ENCODE results near the gene SLC17A7. TPM values are rescaled to one million over a fixed set of nuclear protein-coding genes. Genes with fewer than 3 reads are reported as not detected.
"Not testable (repeated sequence)": the region's sequence is repeated elsewhere in the genome, so short reads cannot be mapped to it uniquely, and the experiment has no call there.

The SLC17A7 gene
- total RNA-seq, 1 experiment from 2014 or later = 7.0 TPM

GRCh38 chr19:49447485-49448431, 6.4 kb upstream of the SLC17A7 start:
- DNase-seq (ENCODE audit: low spot score) = no peak
- in situ Hi-C loops (cut with HindIII; ENCODE audit: low sequenced_read_pairs) = no loop called here

GRCh38 chr19:49445997-49446396, 4.7 kb upstream of the SLC17A7 start:
- no peak for DNase-seq (ENCODE audit: low spot score)
- in situ Hi-C loops (cut with HindIII; ENCODE audit: low sequenced_read_pairs) = no loop called here

GRCh38 chr19:49444100-49444700, 2.9 kb upstream of the SLC17A7 start:
- in situ Hi-C loops (cut with HindIII; ENCODE audit: low sequenced_read_pairs); DNase-seq (ENCODE audit: low spot score): not testable (repeated sequence)

GRCh38 chr19:49443366-49444099, 2.2 kb upstream of the SLC17A7 start:
- in situ Hi-C loops (cut with HindIII; ENCODE audit: low sequenced_read_pairs) = no loop called here
- DNase-seq (ENCODE audit: low spot score) = peak; percentile 100

- in situ Hi-C loops (cut with HindIII; ENCODE audit: low sequenced_read_pairs) = no loop called here
- peak; percentile 86 for DNase-seq (ENCODE audit: low spot score)
These were observed 1.5 kb upstream of the SLC17A7 start for GRCh38 chr19:49442771-49443365.

- in situ Hi-C loops (cut with HindIII; ENCODE audit: low sequenced_read_pairs) = no loop called here
- DNase-seq (ENCODE audit: low spot score) = peak; percentile 87
These were observed 1.0 kb upstream of the SLC17A7 start for GRCh38 chr19:49442354-49442753.

GRCh38 chr19:49441960-49442350, 628 bp upstream of the SLC17A7 start:
- in situ Hi-C loops (cut with HindIII; ENCODE audit: low sequenced_read_pairs) = no loop called here
- DNase-seq (ENCODE audit: low spot score) = no peak

- DNase-seq (ENCODE audit: low spot score) = peak; percentile 61
- in situ Hi-C loops (cut with HindIII; ENCODE audit: low sequenced_read_pairs) = no loop called here
These were observed 703 bp downstream of the SLC17A7 start for GRCh38 chr19:49440439-49441209.

GRCh38 chr19:49439836-49440235, 1.5 kb downstream of the SLC17A7 start:
- no peak for DNase-seq (ENCODE audit: low spot score)
- in situ Hi-C loops (cut with HindIII; ENCODE audit: low sequenced_read_pairs) = no loop called here

- DNase-seq (ENCODE audit: low spot score) = peak; percentile 77
- in situ Hi-C loops (cut with HindIII; ENCODE audit: low sequenced_read_pairs) = no loop called here
These were observed 3.1 kb downstream of the SLC17A7 start for GRCh38 chr19:49438261-49438660.

GRCh38 chr19:49437231-49437630, 4.1 kb downstream of the SLC17A7 start:
- DNase-seq (ENCODE audit: low spot score) = peak; percentile 94
- in situ Hi-C loops (cut with HindIII; ENCODE audit: low sequenced_read_pairs) = no loop called here

GRCh38 chr19:49436381-49437017, 4.8 kb downstream of the SLC17A7 start:
- peak; percentile 73 for DNase-seq (ENCODE audit: low spot score)
- in situ Hi-C loops (cut with HindIII; ENCODE audit: low sequenced_read_pairs) = no loop called here

GRCh38 chr19:49435670-49436069, 5.7 kb downstream of the SLC17A7 start:
- in situ Hi-C loops (cut with HindIII; ENCODE audit: low sequenced_read_pairs) = no loop called here
- DNase-seq (ENCODE audit: low spot score) = no peak

GRCh38 chr19:49434907-49435583, 6.3 kb downstream of the SLC17A7 start:
- peak; percentile 92 for DNase-seq (ENCODE audit: low spot score)
- in situ Hi-C loops (cut with HindIII; ENCODE audit: low sequenced_read_pairs) = no loop called here

- in situ Hi-C loops (cut with HindIII; ENCODE audit: low sequenced_read_pairs) = no loop called here
- DNase-seq (ENCODE audit: low spot score) = peak; percentile 11
These were observed 8.0 kb downstream of the SLC17A7 start for GRCh38 chr19:49433240-49433901.

- peak; percentile 37 for DNase-seq (ENCODE audit: low spot score)
- in situ Hi-C loops (cut with HindIII; ENCODE audit: low sequenced_read_pairs) = no loop called here
These were observed 8.9 kb downstream of the SLC17A7 start for GRCh38 chr19:49432141-49433073.

All from G401 (cell line).